Heart left ventricle (tissue), 16 donors: ENCODE data around the gene LYRM4. TPM values are rescaled to one million over a fixed set of nuclear protein-coding genes. Genes with fewer than 3 reads are reported as not detected.

Experiments
- ATAC-seq, 4 donors: fragments of 200-7000 bp; cut with Tn5 transposase; one replicate each; pipeline ENCODE4 v1.9.1; 2020 to 2022; ENCODE audit warnings: moderate library complexity in 4 of 4, mild to moderate bottlenecking in 3 of 4, moderate number of reproducible peaks in 1 of 4
- DNase-seq, 5 donors: peaks; one replicate each; pipeline ENCODE4 v3.0.0-alpha.2; 2020
- H3K27ac ChIP-seq, 12 donors: fragments of 200-600 bp; sonication (generic) in 4 of 12; one replicate each; pipeline versions ENCODE4 v1.5.0 to v1.8.0; 2016 to 2022; ENCODE audit warnings: mild to moderate bottlenecking in 2 of 12
- H3K27me3 ChIP-seq, 9 donors: fragments of 200-600 bp; sonication (generic) in 2 of 9; one replicate each; pipeline versions ENCODE4 v1.5.1 to v1.8.0; 2016 to 2022; ENCODE audit warnings: mild to moderate bottlenecking in 3 of 9
- H3K36me3 ChIP-seq, 9 donors: fragments of 200-600 bp; sonication (generic) in 2 of 9; one replicate each; pipeline versions ENCODE4 v1.5.0 to v1.8.0; 2018 to 2022; ENCODE audit warnings: mild to moderate bottlenecking in 2 of 9
- H3K4me1 ChIP-seq, 12 donors: fragments of 200-600 bp; sonication (generic) in 4 of 12; one replicate each; pipeline versions ENCODE4 v1.5.0 to v1.8.0; 2016 to 2022; ENCODE audit warnings: mild to moderate bottlenecking in 3 of 12
- H3K4me3 ChIP-seq, 12 donors: fragments of 200-600 bp; sonication (generic) in 4 of 12; one replicate each; pipeline versions ENCODE4 v1.5.0 to v1.8.0; 2017 to 2022; ENCODE audit warnings: mild to moderate bottlenecking in 9 of 12, moderate library complexity in 4 of 12
- H3K9me3 ChIP-seq, 12 donors: fragments of 200-600 bp; sonication (generic) in 4 of 12; one replicate each; pipeline versions ENCODE4 v1.5.0 to v1.8.0; 2016 to 2022; ENCODE audit warnings: mild to moderate bottlenecking in 1 of 12
- POLR2A ChIP-seq, 2 donors: fragments of 450-650 bp; IDR thresholded peaks; one replicate each; pipeline ENCODE4 v1.6.1; 2017; ENCODE audit warnings: antibody characterized with exemption in 2 of 2, mild to moderate bottlenecking in 2 of 2, moderate library complexity in 2 of 2
- WGBS, 4 donors: extraction: QIAGEN DNeasy Blood & Tissue Kit in 2 of 4; methylation state at CpG; one replicate each; pipeline versions ENCODE4 v1.1.5 to v1.1.7; 2013 to 2018; 5-methylcytosine and 5-hydroxymethylcytosine counted together
- intact Hi-C, 10 donors: fragments of 100-400 bp; cut with DNase I; formaldehyde crosslinking; loops; one replicate each; pipeline versions ENCODE4 v1.11.1 to v1.14.2; 2022
- polyA plus RNA-seq, 2 donors: library from polyadenylated mRNA; stranded (reverse); fragments of 200-250 nt; gene quantifications; one replicate each; pipeline ENCODE4 v1.2.3, GENCODE V29; 2013
- total RNA-seq, 9 donors: library from RNA; depleted of rRNA in 2 of 9; stranded (reverse); fragments of >200 nt in 2 of 9; fragmentation: NEBNext Ultra II Directional in 3 of 9; extraction: Animal tissue kit (Norgen Biotek cat#: 25700) in 3 of 9; gene quantifications; one replicate each; pipeline versions ENCODE4 v1.1.0 to v1.2.4, GENCODE V29; 2016 to 2023
- TF ChIP-seq, protein P1 (sequence below), 12 donors: fragments of 200-600 bp; sonication (generic) in 4 of 12; IDR thresholded peaks; one replicate each; pipeline versions ENCODE4 v1.5.0 to v1.8.0; 2018 to 2022; ENCODE audit warnings: antibody characterized with exemption in 12 of 12, mild to moderate bottlenecking in 5 of 12
- donor health status: ischemic (EF 13 %, LVEDD 7.1; RV severe dilation, severe dysfunction).
- donor health status: healthy with polysubstance abuse.
- donor health status: DM: no; HTN: yes; CAD: no.
- donor health status: DM: no; HTN: no; CAD: no.
- donor health status: ischemic (EF 25% LVEDD 6.9; RV normal size, moderate dysfunction).
- donor health status: ischemic (EF 25% LVEDD 5.7; RV mildly dilated, moderate dysfunction).
- donor health status: healthy.
- donor health status: DM: yes; HTN: yes; CAD: no.
- donor health status: ischemic (EF 35%, LVEDD 5.7; RV mildly dilated, moderate dysfunction).
- donor health status: nonischemic (EF 11% LVEDD 7.7; RV severe dilation, severe dysfunction).
- donor health status: DM: yes; HTN: yes; CAD: no.
- donor health status: PGD.
- donor health status: ischemic (EF 29% LVEDD 5.4; RV normal size, mild dysfunction).
- donor health status: nonischemic (EF 23%, LVEDD 6.1; RV moderate dilation, normal function).

The LYRM4 gene
- total and polyA plus RNA-seq, 11 donors: 18.8 to 39.7 (median 21.3) TPM

DNA sequence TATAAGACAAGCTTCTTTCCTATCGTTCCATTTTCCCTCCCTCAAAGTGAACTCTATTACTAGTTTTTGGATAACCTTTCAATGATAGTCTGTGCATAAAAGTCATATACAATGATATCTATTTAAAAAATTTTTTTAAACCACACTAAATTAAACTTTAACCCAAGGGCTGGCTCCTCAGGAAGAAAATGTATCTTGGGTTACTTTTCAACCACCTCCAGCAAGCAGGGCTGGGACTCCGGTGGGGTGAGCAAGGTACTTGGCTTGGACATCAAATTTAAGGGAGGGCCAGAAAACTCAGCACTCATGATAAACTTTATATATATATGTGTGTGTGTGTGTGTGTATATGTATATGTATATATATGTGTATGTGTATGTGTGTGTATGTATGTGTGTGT, 189.5 kb downstream of the LYRM4 start:
- no peak for TF ChIP-seq POLR2A (IDR thresholded peaks at IDR 0.05)
- TF ChIP-seq, protein P1, sequence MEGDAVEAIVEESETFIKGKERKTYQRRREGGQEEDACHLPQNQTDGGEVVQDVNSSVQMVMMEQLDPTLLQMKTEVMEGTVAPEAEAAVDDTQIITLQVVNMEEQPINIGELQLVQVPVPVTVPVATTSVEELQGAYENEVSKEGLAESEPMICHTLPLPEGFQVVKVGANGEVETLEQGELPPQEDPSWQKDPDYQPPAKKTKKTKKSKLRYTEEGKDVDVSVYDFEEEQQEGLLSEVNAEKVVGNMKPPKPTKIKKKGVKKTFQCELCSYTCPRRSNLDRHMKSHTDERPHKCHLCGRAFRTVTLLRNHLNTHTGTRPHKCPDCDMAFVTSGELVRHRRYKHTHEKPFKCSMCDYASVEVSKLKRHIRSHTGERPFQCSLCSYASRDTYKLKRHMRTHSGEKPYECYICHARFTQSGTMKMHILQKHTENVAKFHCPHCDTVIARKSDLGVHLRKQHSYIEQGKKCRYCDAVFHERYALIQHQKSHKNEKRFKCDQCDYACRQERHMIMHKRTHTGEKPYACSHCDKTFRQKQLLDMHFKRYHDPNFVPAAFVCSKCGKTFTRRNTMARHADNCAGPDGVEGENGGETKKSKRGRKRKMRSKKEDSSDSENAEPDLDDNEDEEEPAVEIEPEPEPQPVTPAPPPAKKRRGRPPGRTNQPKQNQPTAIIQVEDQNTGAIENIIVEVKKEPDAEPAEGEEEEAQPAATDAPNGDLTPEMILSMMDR (IDR thresholded peaks at IDR 0.05): no peak
- DNase-seq (no peak), ATAC-seq (no peak)
- Histone ChIP-seq H3K27me3 (no peaks in the 10 kb centered on the region), H3K9me3 (peaks cover 0 to 8% (median 0%) of the 10 kb centered on the region in 12 donors), H3K4me3 (no peak overlapping the region), H3K4me1 (no peaks in the 10 kb centered on the region), H3K36me3 (no peaks in the 10 kb centered on the region), H3K27ac (no peak overlapping the region)
- 93 to 96% (median 96%) methylated on average over 2 of the region's 2 CpGs for WGBS, 4 donors
- intact Hi-C loops: no loop called here

DNA sequence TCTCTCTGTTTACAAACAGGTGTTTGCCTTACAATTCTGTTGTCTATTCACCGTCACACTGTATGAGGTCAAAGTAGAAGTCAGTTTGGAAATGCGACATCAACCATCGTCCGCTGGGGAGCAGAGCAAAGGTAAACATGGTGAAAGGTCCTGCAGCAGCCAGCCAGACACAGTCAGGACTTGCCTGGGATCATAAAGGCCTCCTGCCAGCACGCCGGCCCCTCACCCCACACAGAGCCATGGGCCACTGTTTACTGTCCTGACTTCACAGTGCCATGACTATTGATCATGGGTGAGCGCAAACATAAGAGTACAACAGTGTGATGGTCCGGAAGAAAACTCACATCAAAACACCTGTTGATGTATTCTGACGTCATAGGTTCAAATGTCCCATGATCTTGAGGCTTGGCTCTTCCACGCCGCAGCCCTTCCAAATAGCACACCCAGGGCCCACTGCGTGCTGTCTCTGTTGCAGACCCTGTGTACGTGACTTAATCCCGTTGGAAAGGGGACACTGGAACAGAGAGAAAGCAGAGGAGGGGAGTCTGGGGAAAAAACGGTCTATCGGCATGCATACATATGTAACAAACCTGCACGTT, 192.5 kb downstream of the LYRM4 start:
- 95 to 97% (median 95%) methylated on average over 17 of the region's 17 CpGs for WGBS, 4 donors
- H3K9me3 ChIP-seq: peaks cover 0 to 8% (median 0%) of the 10 kb centered on the region in 12 donors
- no peak for ATAC-seq
- no peaks in the 10 kb centered on the region for H3K36me3 ChIP-seq
- intact Hi-C loops: no loop called here
- TF ChIP-seq, protein P1 (IDR thresholded peaks at IDR 0.05): no peak
- TF ChIP-seq POLR2A (IDR thresholded peaks at IDR 0.05): no peak
- no peak overlapping the region for H3K27ac ChIP-seq
- no peak overlapping the region for H3K4me3 ChIP-seq
- H3K4me1 ChIP-seq: no peaks in the 10 kb centered on the region
- H3K27me3 ChIP-seq: no peaks in the 10 kb centered on the region
- DNase-seq: no peak

DNA sequence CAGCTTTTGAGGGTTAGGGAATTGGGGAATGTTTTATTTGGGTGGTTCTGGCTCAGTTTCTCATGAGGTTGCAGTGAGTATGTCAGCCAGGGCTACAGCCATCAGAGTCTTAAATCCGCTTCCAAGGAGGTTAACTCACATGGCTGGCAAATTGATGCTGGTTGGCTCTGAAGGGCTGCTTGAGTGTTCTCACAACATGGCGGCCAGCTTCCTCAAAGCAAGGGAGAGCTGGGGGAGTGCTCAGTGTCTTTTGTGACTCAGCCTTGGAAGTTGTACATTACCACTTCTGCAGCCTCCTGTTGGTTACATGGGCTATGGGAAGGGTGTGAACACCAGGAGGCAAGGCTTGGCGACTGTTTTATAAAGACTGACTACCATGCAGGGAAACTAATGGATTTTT, 193.4 kb downstream of the LYRM4 start:
- H3K9me3 ChIP-seq: peaks cover 0 to 8% (median 0%) of the 10 kb centered on the region in 12 donors
- H3K27me3 ChIP-seq: no peaks in the 10 kb centered on the region
- TF ChIP-seq, protein P1 (IDR thresholded peaks at IDR 0.05): no peak
- TF ChIP-seq POLR2A (IDR thresholded peaks at IDR 0.05): no peak
- WGBS, 4 donors: 94 to 98% (median 97%) methylated on average over 3 of the region's 3 CpGs
- H3K4me3 ChIP-seq: no peak overlapping the region
- intact Hi-C loops: no loop called here
- DNase-seq: no peak
- H3K4me1 ChIP-seq: no peaks in the 10 kb centered on the region
- H3K36me3 ChIP-seq: no peaks in the 10 kb centered on the region
- ATAC-seq: no peak
- H3K27ac ChIP-seq: no peak overlapping the region

DNA sequence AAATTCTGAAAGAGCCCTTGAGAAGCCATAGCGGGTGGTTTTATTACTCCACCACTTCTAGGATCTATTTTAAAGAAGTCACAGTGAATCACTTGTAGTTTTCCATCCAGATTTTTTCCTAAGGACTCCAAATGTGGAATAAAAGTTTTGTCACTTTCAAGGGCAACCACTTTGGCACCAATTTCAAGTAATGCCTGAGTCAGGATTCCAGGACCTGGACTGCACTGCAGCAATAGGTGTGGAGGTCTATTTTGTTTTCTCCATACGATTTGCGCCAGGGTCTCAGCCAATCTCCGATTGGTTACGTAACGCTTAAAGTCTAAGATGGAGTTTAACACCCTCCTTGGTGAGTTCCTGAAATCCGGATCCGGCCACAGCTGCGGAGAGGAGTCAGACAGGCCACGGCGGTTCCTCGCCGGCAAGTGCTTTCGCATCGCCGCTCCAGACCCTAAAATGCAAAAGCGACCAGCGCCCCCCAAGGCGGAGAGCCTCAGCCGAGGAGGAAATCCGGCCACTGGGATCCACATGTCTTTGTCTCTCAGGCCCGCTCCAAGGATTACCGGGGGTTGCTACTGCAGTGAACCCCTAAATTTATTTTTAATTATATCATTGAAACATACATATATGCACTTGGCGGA, 194.2 kb downstream of the LYRM4 start:
- 92 to 96% (median 94%) methylated on average over 24 of the region's 24 CpGs for WGBS, 4 donors

More for the DNA sequence above, 194.2 kb downstream of the LYRM4 start:
- no peaks in the 10 kb centered on the region for H3K36me3 ChIP-seq
- no peaks in the 10 kb centered on the region for H3K27me3 ChIP-seq
- H3K4me1 ChIP-seq: no peaks in the 10 kb centered on the region
- H3K27ac ChIP-seq: no peak overlapping the region
- ATAC-seq (no peak), DNase-seq (no peak)
- intact Hi-C loops: no loop called here
- no peak for TF ChIP-seq POLR2A (IDR thresholded peaks at IDR 0.05)
- TF ChIP-seq, protein P1 (IDR thresholded peaks at IDR 0.05): no peak
- peaks cover 0 to 8% (median 0%) of the 10 kb centered on the region in 12 donors for H3K9me3 ChIP-seq
- no peak overlapping the region for H3K4me3 ChIP-seq
